HepG2 (cell line): ENCODE results near the gene HDAC4. TPM values are rescaled to one million over a fixed set of nuclear protein-coding genes. Genes with fewer than 3 reads are reported as not detected.

Experiments used
- ATAC-seq: fragments of 200-7000 bp; cut with Tn5 transposase; 3 replicates; pipeline ENCODE4 v1.9.1; 2020; ENCODE audit warnings: mild to moderate bottlenecking, moderate library complexity
- BruUV-seq: library from RNA; stranded (reverse); fragments of 400-500 nt; replicated peaks from 2 replicates; lab custom pipeline; 2021; lab: Mats Ljungman, UMichigan
- CTCF ChIA-PET: fragments of 300-600 bp; formaldehyde crosslinking; extraction: SDS; loops from one replicate; lab custom pipeline; 2021; ENCODE audit warnings: low total read pairs, inconsistent platforms, low intra/inter-chr PET ratio; lab: Yijun Ruan, JAX
- POLR2A ChIA-PET: fragments of 350-600 bp; sonication (Branson Sonifier 250); formaldehyde crosslinking; loops from one replicate; lab custom pipeline; 2020; ENCODE audit warnings: antibody characterized with exemption, inconsistent platforms; lab: Yijun Ruan, JAX
- DNase-seq: peaks from one replicate; pipeline ENCODE4 v3.0.0-alpha.2; 2015; ENCODE audit warnings: low spot score
- FAIRE-seq: peaks from 3 replicates; lab custom pipeline; 2011; peaks lifted over from hg19 to GRCh38; lab: Jason Lieb, UNC
- H2AFZ ChIP-seq: one replicate; pipeline ENCODE4 v1.6.1; 2011; ENCODE audit warnings: low read length, inconsistent platforms
- H3K27ac ChIP-seq: fragments of 300-600 bp; 3 replicates; pipeline ENCODE4 v1.8.0; 2011; ENCODE audit warnings: mixed run types, mild to moderate bottlenecking, mixed read lengths, low read length, inconsistent platforms; ENCODE audit not compliant: insufficient read depth; ENCODE audit errors: extremely low read length
- H3K27me3 ChIP-seq, 2 experiments: fragments of 200-600 bp in 1 of 2; 2 replicates in 1 of 2; 3 replicates in 1 of 2; pipeline versions ENCODE4 v1.6.0 to v1.8.0; 2011; ENCODE audit warnings: low read length in 2 of 2, mild to moderate bottlenecking in 2 of 2, moderate library complexity in 2 of 2, inconsistent platforms in 1 of 2; ENCODE audit not compliant: insufficient read depth in 2 of 2, control insufficient read depth in 1 of 2
- H3K36me3 ChIP-seq, 2 experiments: fragments of 200-600 bp in 1 of 2; replicated peaks in 1 of 2; 2 replicates in 1 of 2; 3 replicates in 1 of 2; pipeline versions ENCODE4 v1.5.1 to v1.8.0; 2011; ENCODE audit warnings: low read length in 2 of 2, inconsistent platforms in 1 of 2; ENCODE audit not compliant: insufficient read depth in 2 of 2, control insufficient read depth in 1 of 2
- H3K4me1 ChIP-seq: 2 replicates; pipeline ENCODE4 v1.5.1; 2012; ENCODE audit warnings: low read length, inconsistent platforms; ENCODE audit not compliant: insufficient read depth
- H3K4me2 ChIP-seq: 2 replicates; pipeline ENCODE4 v1.6.0; 2011; ENCODE audit warnings: low read depth, low read length, inconsistent platforms
- H3K4me3 ChIP-seq, 3 experiments: fragments of 200-600 bp in 1 of 3; sonication (generic), shearing (Covaris generic) in 1 of 3; replicated peaks in 1 of 3; 2 replicates each; pipeline ENCODE4 v1.5.1; 2011 to 2016; ENCODE audit warnings: low read length in 3 of 3, inconsistent platforms in 2 of 3, low read depth in 2 of 3, mild to moderate bottlenecking in 2 of 3, control low read depth in 1 of 3, mixed read lengths in 1 of 3; ENCODE audit not compliant: insufficient read depth in 1 of 3
- H3K79me2 ChIP-seq: one replicate; pipeline ENCODE4 v1.6.1; 2011; ENCODE audit warnings: low read length, inconsistent platforms; ENCODE audit not compliant: insufficient read depth
- H3K9ac ChIP-seq: 2 replicates; pipeline ENCODE4 v1.6.0; 2011; ENCODE audit warnings: mild to moderate bottlenecking, low read depth, low read length, inconsistent platforms; ENCODE audit not compliant: insufficient read depth
- H3K9me3 ChIP-seq: 2 replicates; pipeline ENCODE4 v1.5.1; 2012; ENCODE audit warnings: mild to moderate bottlenecking, low read length
- H4K20me1 ChIP-seq: 2 replicates; pipeline ENCODE4 v1.6.0; 2011; ENCODE audit warnings: inconsistent platforms, mild to moderate bottlenecking, low read length, moderate library complexity; ENCODE audit not compliant: insufficient read depth
- EED ChIP-seq: sonication (generic); formaldehyde crosslinking; IDR thresholded peaks from 2 replicates; pipeline ENCODE4 v1.5.0; 2020; ENCODE audit warnings: mild to moderate bottlenecking, missing genetic modification reagents
- HNF1A ChIP-seq, 2 experiments: sonication (generic) in 1 of 2; formaldehyde crosslinking in 1 of 2; IDR thresholded peaks; 2 replicates each; pipeline versions ENCODE4 v1.4.0 to v1.6.1; 2016 to 2020; ENCODE audit warnings: borderline replicate concordance in 1 of 2, low read depth in 1 of 2, mild to moderate bottlenecking in 1 of 2, missing genetic modification reagents in 1 of 2
- RBM22 ChIP-seq: fragments of 200-400 bp; formaldehyde crosslinking; optimal IDR thresholded peaks from 2 replicates; pipeline ENCODE3; 2017; ENCODE audit warnings: mild to moderate bottlenecking, low read length, moderate library complexity
- WGBS: methylation state at CpG from one replicate; pipeline ENCODE4 v1.1.6; 2017; ENCODE audit warnings: low lambda C conversion rate; 5-methylcytosine and 5-hydroxymethylcytosine counted together
- in situ Hi-C: cut with HindIII; loops from 2 replicates; pipeline ENCODE4 v1.10.0; 2017; ENCODE audit warnings: low pct_unique_long_range_greater_than_20kb; ENCODE audit not compliant: extremely low pct_ligation_motif_present
- intact Hi-C: fragments of 100-400 bp; cut with micrococcal nuclease; formaldehyde crosslinking; loops from one replicate; pipeline ENCODE4 v1.10.0; 2022; ENCODE audit not compliant: unreplicated experiment
- polyA plus RNA-seq, 8 experiments: library from polyadenylated mRNA; depleted of rRNA in 3 of 8; stranded (reverse) in 7 of 8; unstranded in 1 of 8; fragments of >200 nt; fragmentation: Illumina TruSeq in 4 of 8; extraction: Trizol in 4 of 8; gene quantifications; 2 replicates each; pipeline versions ENCODE4 v1.2.1 to v1.2.3, GENCODE V29; 2011 to 2016; ENCODE audit warnings: low read depth in 4 of 8, missing spikeins in 1 of 8, mixed read lengths in 1 of 8; ENCODE audit not compliant: insufficient read depth in 1 of 8
- total RNA-seq, 5 experiments: library from RNA; depleted of rRNA; stranded (reverse); fragments of >200 nt; fragmentation: Illumina TruSeq; extraction: Trizol; gene quantifications; 2 replicates each; pipeline ENCODE4 v1.2.3, GENCODE V29; 2016; ENCODE audit warnings: low read depth in 1 of 5

HDAC4 gene
- total and polyA plus RNA-seq, 2 of the 13 experiments (the other 11 are each of a cell fraction or from before 2014, with no cell fraction given): 10.1 to 11.5 TPM

GRCh38 chr2:239118675-239119211 lies 282.1 kb downstream of the HDAC4 start:
- H3K4me3 ChIP-seq: no peak overlapping the region
- peaks cover 4% of the 10 kb centered on the region for H3K4me1 ChIP-seq
- POLR2A ChIA-PET: no interaction called here
- no peak overlapping the region for H3K27ac ChIP-seq
- H4K20me1 ChIP-seq: no peaks in the 10 kb centered on the region
- FAIRE-seq: no peak
- CTCF ChIA-PET: no interaction called here
- no peaks in the 10 kb centered on the region for H3K79me2 ChIP-seq
- no peak overlapping the region for H3K4me2 ChIP-seq
- H3K27me3 ChIP-seq: no peaks in the 10 kb centered on the region
- H2AFZ ChIP-seq: no peak overlapping the region
- in situ Hi-C loops (no loop called here), intact Hi-C loops (no loop called here)
- H3K9ac ChIP-seq: no peak overlapping the region
- H3K36me3 ChIP-seq: no peaks in the 10 kb centered on the region; a peak in 2 of 5 replicates
- WGBS: 97% methylated on average over 18 of the region's 18 CpGs
- no peaks in the 10 kb centered on the region for H3K9me3 ChIP-seq
- DNase-seq: no peak
- TF ChIP-seq EED (no peak), HNF1A (IDR thresholded peaks at IDR 0.05; ENCODE audit: low read depth) (no peak), HNF1A (CRISPR knock-in tag; IDR thresholded peaks at IDR 0.05; ENCODE audit: borderline replicate concordance) (no peak), RBM22 (peak; percentile 87)
- no peak for ATAC-seq
- no TSS peak for BruUV-seq
